Calu3 (cell line): ENCODE results near the gene FXN. TPM values are rescaled to one million over a fixed set of nuclear protein-coding genes. Genes with fewer than 3 reads are reported as not detected.

Source experiments
- BruUV-seq: library from RNA; stranded (reverse); fragments of 400-500 nt; replicated peaks from 2 replicates; lab custom pipeline; 2021; lab: Mats Ljungman, UMichigan
- CTCF ChIA-PET: fragments of 300-600 bp; sonication (Branson Sonifier 250); formaldehyde crosslinking; loops from one replicate; lab custom pipeline; 2022; ENCODE audit warnings: antibody characterized with exemption; lab: Charles Lee
- DNase-seq: peaks from one replicate; pipeline ENCODE4 v3.0.0; 2022
- H3K27ac Mint-ChIP-seq: one replicate; pipeline ENCODE4 v1.8.0; 2022; ENCODE audit warnings: mixed read lengths; ENCODE audit not compliant: unreplicated experiment
- H3K27me3 Mint-ChIP-seq: one replicate; pipeline ENCODE4 v1.8.0; 2022; ENCODE audit warnings: mixed read lengths; ENCODE audit not compliant: unreplicated experiment
- H3K36me3 Mint-ChIP-seq: one replicate; pipeline ENCODE4 v1.8.0; 2022; ENCODE audit warnings: mild to moderate bottlenecking, moderate library complexity, mixed read lengths; ENCODE audit not compliant: insufficient read depth, unreplicated experiment
- H3K4me1 Mint-ChIP-seq: one replicate; pipeline ENCODE4 v1.8.0; 2022; ENCODE audit warnings: mild to moderate bottlenecking, low read depth, mixed read lengths; ENCODE audit not compliant: unreplicated experiment
- H3K4me3 Mint-ChIP-seq: one replicate; pipeline ENCODE4 v1.8.0; 2022; ENCODE audit warnings: mild to moderate bottlenecking, low read depth, moderate library complexity, mixed read lengths; ENCODE audit not compliant: unreplicated experiment
- H3K9me3 Mint-ChIP-seq: one replicate; pipeline ENCODE4 v1.8.0; 2022; ENCODE audit warnings: low read depth, mixed read lengths; ENCODE audit not compliant: unreplicated experiment
- CTCF ChIP-seq: fragments of 200-600 bp; IDR thresholded peaks from one replicate; pipeline ENCODE4 v1.8.0; 2022; ENCODE audit warnings: antibody characterized with exemption; ENCODE audit not compliant: unreplicated experiment
- intact Hi-C: fragments of 100-400 bp; cut with micrococcal nuclease; formaldehyde crosslinking; loops from one replicate; pipeline ENCODE4 v1.10.0; 2022; ENCODE audit not compliant: unreplicated experiment
- total RNA-seq: library from RNA; stranded (reverse); gene quantifications from 2 replicates; pipeline ENCODE4 v1.2.3, GENCODE V29; 2022

Gene FXN
- total RNA-seq, 1 experiment from 2014 or later: 12.9 TPM

- Mint-ChIP-seq H3K4me3 (no peak overlapping the region), H3K27ac (no peak overlapping the region), H3K36me3 (peaks cover 39% of the 10 kb centered on the region), H3K9me3 (no peaks in the 10 kb centered on the region), H3K4me1 (peaks cover 52% of the 10 kb centered on the region), H3K27me3 (no peaks in the 10 kb centered on the region)
- TF ChIP-seq CTCF: no peak
- CTCF ChIA-PET: interaction anchor here (1.1 kb wide), 1 partner anchor 51 kb away, joined by 3 read pairs; no protein-coding TSS in a partner anchor
- DNase-seq: no peak
- BruUV-seq: no TSS peak
- intact Hi-C loops: no loop called here
These were observed 100.6 kb downstream of the FXN start for GRCh38 chr9:69136185-69136584.

- intact Hi-C loops: no loop called here
- no peak for TF ChIP-seq CTCF
- H3K9me3 Mint-ChIP-seq: no peaks in the 10 kb centered on the region
- H3K4me1 Mint-ChIP-seq: peaks cover 48% of the 10 kb centered on the region
- peaks cover 33% of the 10 kb centered on the region for H3K36me3 Mint-ChIP-seq
- CTCF ChIA-PET: interaction anchor here (1.1 kb wide), 1 partner anchor 51 kb away, joined by 3 read pairs; no protein-coding TSS in a partner anchor
- H3K27ac Mint-ChIP-seq: peak overlapping the region; percentile 54
- BruUV-seq: no TSS peak
- no peaks in the 10 kb centered on the region for H3K27me3 Mint-ChIP-seq
- no peak for DNase-seq
- H3K4me3 Mint-ChIP-seq: no peak overlapping the region
These were observed 101.2 kb downstream of the FXN start for GRCh38 chr9:69136779-69137178.

GRCh38 chr9:69137311-69137710, 101.8 kb downstream of the FXN start:
- Mint-ChIP-seq H3K9me3 (no peaks in the 10 kb centered on the region), H3K36me3 (peaks cover 29% of the 10 kb centered on the region), H3K4me3 (no peak overlapping the region), H3K27ac (peak overlapping the region; percentile 54), H3K4me1 (peaks cover 48% of the 10 kb centered on the region), H3K27me3 (no peaks in the 10 kb centered on the region)
- BruUV-seq: no TSS peak
- intact Hi-C loops: no loop called here
- CTCF ChIA-PET: interaction anchor here (1.1 kb wide), 1 partner anchor 52 kb away, joined by 3 read pairs; no protein-coding TSS in a partner anchor
- TF ChIP-seq CTCF: no peak
- no peak for DNase-seq

- CTCF ChIA-PET: interaction anchor here (0.6 kb wide), 1 partner anchor 19 kb away, joined by 4 read pairs; no protein-coding TSS in a partner anchor
These were observed 104.0 kb downstream of the FXN start for GRCh38 chr9:69139596-69139995.

More at GRCh38 chr9:69139596-69139995, 104.0 kb downstream of the FXN start:
- Mint-ChIP-seq H3K27ac (no peak overlapping the region), H3K4me3 (no peak overlapping the region), H3K9me3 (no peaks in the 10 kb centered on the region), H3K4me1 (peaks cover 34% of the 10 kb centered on the region), H3K36me3 (peaks cover 20% of the 10 kb centered on the region), H3K27me3 (no peaks in the 10 kb centered on the region)
- BruUV-seq: no TSS peak
- no peak for DNase-seq
- TF ChIP-seq CTCF: no peak
- intact Hi-C loops: no loop called here
